GM11168 (cell line): ENCODE measurements around the gene STK17A.

Source experiments
- in situ Hi-C: fragments of 300-500 bp; cut with MboI; formaldehyde crosslinking; loops from one replicate; pipeline ENCODE4 v1.12.0; 2022; ENCODE audit warnings: low sequenced_read_pairs; ENCODE audit not compliant: unreplicated experiment

STK17A gene

DNA sequence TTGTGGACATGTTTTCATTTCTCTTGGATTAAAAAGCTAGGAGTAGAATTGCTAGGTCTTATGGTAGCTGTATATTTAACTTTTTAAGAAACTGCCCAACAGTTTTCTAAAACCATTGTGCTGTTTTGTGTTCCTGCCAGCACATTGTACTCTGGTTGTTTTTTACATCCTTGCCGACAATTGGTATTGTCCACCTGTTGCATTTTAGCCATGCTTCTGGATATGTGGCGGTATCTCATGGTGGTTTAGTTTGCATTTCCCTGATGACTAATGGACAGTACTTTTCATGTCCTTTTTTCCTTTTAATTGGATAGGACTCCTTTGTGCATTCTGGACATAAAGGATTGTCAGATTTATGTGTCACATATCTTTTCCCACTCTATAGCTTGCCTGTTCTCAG is 45.5 kb downstream of the STK17A start:
- in situ Hi-C loops: no loop called here

DNA sequence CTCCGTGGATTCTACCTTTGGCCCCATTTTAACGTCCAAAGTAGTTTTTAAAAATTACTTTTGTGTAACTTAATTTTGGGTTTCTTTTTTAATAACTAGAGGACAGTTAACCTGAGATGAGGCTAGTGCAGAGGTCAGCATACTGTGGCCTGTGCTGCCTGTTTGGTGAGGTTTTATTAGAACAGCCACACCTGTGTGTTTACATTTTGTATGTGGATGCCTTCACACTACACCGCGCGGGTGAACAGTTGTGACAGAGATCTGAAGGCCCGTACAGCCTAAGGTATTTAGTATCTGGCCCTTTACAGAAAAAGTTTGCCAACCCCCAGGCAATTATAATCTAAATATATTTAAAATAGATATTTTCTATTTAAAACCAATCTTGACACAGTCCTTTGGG is 46.9 kb downstream of the STK17A start:
- in situ Hi-C loops: no loop called here

DNA sequence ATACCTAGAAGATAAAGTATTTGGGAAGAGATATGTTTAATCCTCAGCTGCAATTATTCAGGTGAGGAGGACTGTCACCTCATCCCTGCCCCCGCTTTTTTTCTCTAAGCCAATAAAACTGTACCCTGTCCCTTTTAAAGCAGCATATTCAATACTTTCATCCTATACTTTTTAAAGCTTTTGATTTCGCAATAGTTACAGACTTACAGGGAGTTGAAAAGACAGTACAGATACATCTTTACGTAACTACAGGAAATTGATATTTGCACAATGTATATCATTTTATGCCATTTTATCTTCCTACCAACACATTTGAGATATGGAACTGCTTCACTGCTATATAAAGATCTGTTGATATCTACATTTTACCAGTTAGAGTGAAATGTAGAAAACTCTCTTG is 47.6 kb downstream of the STK17A start:
- in situ Hi-C loops: no loop called here

DNA sequence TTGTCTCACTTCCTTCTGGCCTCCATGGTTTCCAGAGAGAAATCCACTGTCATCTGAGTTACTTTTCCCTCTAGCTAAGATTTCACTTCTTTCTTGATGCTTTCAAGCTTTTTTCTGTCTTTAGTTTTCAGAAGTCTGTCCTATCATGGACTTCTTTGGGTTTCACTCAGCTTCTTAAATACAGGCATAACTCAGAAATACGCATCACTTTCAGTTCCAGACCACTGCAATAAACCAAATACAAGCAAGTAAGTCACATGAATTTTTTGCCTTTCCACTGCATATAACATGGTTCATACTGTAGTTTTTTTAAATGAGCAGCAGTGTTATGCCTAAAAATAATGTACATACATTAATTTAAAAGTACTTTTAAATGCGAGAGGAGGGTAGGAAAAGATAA is 48.7 kb downstream of the STK17A start:
- in situ Hi-C loops: no loop called here

DNA sequence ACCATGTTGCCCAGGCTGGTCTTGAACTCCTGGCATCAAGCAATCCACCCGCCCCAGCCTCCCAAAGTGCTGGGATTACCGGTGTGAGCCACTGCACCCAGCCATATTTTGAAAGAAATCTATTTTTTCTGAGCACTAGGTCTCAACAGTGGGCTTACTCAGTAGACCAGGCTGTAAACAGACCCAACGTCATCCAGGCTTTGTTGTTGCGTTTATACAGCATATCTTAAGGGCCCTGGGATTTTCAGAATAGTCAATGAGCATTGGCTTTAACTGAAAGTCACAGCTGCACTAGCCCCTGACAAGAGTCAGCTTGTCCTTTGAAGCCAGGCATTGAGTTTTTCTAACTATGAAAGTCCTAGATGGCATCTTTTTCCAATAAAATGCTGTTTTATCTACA is 49.8 kb downstream of the STK17A start:
- in situ Hi-C loops: no loop called here

DNA sequence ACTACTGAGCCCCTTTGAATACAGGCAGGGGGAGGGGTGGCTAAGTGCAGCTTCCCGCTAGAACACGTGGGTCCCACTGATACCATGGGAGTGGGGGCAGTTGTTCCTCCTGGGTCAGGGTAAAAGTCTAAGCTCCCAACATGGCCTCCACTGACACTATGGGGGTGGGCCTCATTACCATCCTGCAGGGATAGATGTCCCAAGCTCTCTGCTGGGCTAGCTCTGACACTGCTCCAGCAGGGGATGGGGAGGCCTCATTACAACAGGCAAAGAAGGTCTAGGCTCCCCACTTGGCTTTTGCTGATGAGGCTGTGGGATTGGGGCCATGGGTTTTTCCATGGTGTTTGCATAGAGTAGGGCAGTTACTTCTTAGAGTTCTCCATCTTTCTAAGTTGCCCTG is 51.5 kb downstream of the STK17A start:
- in situ Hi-C loops: no loop called here

DNA sequence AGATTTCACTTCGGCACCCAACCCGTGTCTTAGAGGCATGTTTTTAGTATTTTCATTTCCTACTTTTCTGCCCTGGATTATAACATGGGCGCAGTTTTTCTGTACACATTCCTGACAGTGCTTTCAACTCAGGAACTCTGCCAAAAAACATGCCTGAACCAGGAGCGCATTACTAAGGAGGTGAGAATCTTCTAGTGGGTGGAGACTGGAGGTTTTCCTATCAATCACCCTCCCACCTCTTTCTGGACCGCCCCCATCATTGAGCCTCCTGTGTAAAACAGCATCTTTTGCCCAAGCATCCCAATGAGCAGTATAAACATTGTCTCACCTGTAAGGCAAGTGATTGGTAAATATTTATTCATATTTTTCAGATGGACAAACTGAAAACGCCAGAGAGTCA is 53.2 kb downstream of the STK17A start:
- in situ Hi-C loops: no loop called here

DNA sequence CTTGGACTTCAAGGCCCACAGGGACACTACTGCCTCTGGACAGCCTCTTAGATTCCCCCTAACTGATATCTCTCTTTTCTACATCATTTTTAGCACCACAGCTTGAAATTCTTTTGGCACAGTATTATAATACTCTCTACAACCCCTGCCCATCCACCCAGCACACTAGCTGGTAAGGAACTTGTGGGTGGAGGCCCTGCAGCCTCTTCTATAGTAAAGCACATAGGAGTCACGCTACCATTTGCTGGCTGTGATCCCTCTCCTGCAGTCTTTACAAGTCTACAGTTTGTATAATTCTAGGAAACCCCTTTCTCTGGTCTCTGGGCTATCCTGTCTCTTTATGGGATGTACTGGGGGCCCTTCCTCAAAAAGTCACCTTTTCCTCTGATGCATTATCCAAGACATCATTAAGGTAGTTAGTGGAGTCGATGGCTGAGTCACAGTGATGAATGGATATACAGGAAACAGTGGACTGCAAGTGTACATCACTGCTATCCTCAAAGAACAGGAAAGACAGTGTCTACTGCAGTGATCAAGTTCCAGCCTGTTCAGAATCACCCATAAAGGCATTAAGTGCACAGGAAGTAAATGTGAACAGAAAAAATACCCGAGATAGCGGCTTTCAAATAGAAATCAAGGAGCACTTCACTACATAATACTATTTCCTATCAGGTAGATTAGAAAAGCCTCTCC is 54.4 kb downstream of the STK17A start:
- in situ Hi-C loops: no loop called here

DNA sequence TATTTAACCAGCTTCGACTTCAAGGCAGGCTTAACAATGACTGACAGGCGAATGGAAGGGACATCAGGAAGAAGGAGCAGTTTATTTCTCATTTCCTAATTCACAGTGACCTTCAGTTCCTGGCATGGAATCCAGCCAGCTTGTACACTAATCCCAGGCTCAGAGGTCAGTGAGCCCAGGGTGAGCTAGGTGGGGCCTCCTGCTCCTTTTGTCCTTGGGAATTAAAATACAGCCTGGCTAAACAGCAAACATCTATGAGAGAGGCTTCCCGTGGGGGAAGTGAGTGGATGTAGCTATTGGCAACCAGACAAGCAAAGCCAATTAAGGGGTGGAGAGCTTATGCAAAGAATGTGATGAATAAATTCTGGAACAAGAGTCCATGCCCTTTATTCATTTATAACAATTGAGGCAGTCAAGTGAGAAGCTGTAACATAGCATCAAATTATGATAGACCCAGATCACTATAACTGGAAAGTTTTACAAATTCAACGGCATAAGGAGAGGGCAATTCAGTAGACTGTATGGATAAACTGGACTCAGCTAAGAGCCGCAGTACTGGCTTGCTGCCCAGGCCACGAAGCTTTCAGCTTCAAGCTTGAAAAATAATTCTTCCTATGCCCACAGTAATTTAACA is 57.1 kb downstream of the STK17A start:
- in situ Hi-C loops: no loop called here

DNA sequence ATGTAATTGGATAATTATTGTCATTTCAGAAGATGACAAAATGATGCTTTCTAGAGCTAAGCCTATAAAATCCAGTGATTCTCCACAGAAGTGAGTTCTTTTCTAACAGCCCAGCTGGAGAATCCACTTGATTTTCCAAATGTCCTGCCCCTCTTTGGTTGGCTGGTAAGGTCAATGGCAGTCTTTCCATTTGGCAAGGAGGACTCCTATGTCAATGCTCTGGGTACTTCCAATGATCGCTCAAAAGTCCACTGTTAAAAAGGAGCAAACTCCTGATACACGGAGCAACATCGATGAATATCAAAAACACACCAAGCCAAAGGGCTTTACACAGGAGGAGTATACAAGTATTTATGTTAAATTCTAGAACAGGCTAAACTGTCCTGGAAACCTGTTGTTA is 57.8 kb downstream of the STK17A start:
- in situ Hi-C loops: no loop called here

DNA sequence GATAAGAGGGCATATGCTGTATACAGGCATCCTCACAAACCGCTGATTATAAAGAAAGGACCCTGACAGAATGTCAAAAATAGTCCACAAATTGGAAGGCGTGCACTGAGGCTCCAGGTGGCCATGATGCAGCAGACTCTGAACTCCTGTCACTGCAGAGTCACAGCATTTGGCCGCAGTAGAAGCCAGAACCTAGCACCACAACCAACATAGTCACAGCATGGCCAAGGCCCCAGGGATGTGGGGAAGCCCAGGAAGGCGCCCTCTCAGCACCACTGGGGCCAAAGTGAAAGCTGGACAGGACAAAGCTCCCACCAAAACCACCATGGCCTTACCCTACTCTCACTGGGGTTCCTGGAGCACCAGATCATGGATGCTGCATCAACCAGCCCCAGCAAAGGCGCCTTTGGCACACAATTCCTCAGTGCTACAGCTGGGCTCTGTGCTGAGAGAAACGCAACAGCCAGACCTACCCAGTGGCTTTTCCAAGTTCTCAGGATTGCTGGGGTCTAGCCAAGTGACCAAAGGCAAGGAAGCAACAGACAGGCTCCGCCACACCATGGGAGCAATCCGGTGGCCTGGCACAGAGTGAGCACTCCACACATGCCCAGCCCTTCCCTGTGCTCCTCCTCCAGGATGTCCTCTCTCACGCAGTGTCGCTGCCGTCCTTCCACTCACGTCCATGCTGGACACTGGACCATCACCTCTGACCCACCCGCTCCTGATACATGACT is 60.2 kb downstream of the STK17A start:
- in situ Hi-C loops: no loop called here

DNA sequence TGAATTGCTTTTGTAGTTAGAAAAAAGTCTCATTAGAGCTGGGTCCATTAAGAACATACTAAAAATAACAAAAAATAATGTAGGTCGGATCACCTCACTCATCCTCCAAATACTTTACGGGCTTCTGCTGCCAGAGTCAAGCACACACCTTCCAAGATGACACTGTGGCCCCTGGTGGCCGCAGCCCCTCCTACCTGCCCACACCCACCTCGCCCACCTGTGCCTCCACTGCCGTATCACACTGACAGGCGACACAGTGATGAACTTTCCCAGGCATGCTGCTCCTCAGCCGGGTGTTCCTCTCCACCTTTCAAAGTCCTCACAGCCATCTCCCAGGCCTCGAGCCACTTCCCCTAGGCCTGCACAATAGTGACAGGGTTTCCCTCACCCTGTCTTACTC is 60.9 kb downstream of the STK17A start:
- in situ Hi-C loops: no loop called here

DNA sequence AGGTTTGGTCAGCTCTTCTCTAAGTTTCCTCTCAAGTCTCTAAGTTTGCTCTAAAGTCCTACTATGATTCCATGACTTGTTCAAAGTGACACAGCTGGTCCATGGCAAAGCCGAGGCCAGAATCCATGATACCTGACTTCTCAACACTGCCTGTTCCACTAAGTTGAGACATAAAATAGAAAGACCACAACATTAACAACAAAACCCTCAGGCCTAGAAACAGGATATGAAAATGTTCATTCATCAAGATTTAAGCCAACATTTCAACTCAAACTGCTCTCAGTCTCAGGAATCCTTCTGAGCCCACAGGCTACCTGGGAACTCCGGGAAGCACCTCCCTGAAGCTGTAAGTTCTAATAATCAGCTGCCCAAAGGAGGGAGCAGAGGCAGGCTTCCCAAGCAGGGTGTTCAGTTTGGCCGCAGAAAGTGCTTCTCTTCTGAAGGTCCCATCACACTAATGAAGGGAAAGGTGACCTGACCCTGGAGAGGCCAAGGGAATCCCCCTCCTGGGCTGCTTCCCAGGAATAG is 62.9 kb downstream of the STK17A start:
- in situ Hi-C loops: no loop called here

DNA sequence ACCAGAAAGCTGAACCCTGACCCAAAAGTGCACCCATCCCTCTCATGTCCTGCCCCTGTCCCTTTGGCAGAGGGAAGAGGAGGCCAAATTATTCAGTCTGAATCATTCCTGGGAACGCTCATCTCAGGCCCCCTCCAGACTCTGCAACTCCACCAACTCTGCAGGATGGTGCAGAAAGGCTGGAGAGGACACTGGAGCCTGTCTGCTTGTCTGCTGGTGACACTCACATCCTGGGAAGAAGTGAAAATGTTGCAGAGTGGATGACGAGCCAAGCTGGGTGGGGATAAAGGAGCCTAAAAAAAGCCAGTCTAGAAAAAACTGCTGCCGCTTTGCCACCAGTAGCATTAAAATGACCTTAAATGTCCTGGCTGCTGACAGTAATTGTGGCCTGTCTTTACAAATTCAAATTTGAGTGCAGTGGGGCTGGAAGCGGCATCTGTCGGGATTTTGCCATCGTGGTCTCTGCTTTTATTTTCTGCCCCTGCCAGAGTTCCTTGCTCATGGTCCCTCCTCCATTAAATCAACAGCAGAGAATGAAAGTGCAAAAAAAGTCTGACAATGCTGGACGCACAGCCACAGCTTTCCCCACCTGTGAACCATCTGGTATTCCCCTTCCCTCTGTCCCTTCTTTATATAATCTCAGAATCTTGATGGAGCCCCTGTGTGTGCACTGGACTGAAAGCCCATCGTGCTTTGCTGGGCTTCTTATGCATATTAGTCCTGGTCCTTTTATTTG is 63.9 kb downstream of the STK17A start:
- in situ Hi-C loops: no loop called here

DNA sequence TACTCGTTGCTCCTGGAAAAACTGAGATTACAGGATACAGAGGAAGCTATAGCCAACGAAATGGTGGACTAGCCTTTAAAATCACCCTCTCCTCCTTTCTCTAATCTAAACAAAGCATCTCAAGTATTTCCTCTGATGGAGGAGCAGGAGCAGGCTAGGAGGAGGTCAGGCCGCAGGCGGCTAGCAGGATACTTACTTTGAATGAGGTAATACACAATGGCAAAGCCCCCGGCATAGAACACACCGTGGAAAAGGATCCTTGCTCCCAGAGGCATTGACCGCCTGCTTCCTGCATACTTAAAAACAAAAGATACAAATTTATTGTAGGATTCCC is 64.4 kb downstream of the STK17A start:
- in situ Hi-C loops: no loop called here

DNA sequence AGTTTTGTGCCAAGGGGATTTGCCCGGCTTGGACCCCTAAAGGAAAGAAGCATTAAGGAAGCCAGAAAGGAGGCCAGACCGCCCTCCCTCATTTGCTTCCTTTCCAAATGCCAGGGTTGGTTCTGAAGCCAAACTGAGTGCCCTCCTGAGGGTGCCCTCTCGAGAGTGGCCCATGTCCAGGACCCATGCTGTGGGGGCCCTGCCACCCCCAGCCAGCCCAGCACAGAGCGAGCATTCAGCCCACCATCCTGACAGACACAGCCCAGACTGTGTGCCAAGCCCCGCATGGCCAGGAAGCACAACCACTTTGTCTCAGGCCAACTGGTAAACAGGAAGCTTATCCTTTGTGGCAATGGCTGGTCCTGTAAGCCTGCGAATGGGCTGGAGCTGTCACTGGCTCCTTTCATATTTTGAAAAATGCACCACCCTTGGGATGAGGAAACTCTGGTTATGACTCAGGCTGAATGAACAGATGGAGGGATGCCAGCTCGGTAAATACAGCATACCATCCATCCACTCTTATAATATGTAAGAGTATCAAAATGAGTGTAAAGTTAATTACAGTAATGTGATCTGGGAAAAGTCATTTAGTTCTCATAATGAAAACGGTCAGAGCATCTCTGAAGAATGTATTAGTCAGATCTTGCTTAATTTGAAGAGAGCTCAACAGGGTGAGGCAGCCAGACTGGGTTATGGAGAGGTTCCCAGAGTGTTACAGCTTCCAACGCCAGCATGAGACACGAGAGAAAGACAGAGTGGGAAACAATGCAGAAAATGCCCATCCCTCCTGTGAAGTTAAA is 65.0 kb downstream of the STK17A start:
- in situ Hi-C loops: no loop called here

DNA sequence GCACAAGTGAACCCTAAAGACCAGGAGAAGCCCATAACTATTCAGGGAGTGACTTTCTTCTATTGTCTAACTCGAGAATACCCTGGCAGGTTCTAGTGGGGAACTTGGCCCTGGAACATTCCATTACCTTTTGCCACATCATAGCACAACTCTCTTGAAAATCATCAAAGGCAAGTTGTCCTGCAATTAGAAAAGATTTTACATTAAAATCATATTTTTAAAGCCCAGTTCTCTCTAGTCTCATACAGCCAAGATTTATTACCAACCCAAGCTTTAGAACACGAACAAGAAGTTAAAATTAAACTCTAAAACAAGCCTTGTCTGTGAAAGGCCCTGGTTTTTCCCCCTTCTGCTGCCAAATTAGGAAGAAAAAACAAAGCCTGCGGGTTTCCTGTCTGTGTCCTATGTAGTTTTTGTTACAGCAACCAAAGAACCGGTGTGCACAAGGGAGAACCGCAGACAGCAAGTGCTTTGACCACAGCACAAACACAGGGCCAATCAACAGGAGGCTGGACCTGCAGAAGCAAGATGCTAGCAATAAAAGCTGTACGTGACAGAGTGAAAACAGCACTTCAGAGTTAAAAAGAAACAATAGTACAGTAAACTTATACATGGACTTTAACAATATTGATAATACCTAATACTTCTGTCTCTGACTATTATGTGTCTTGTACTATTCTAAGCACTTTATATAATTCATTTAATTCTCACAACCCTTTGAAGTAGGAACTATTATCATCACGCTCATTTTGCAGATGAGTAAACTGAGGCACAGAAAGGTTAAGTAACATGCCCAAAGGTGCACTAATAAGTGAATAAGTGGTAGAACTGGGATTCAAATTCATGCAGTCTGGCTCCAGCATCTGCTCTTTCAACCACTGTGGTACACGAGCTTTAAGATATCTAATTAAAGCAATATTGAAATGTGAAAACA is 65.8 kb downstream of the STK17A start:
- in situ Hi-C loops: no loop called here

DNA sequence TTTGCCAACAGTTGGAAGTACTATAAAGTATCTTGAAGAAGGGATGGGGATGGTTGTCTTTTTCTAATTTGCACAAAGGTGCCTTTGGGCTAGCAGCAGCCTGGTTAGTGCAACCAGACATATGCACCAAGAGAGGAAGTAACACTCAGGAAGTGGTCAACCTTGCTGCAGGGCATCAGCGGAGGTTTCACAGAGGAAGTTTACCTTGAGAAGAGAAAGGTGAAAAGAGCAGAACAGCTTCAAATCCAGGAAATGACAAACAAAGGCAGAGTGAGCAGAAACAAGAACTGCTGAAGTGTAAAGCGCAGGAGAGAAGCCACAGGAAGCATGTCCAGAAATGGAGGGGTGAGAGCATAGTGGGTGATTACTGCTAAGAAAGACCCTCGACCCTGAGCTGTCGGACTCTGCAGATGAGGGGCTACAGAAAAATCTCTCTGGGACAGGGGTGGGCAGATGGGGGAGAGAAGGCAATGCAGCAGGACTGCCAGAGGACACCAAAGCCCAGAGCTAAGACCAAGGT is 66.9 kb downstream of the STK17A start:
- in situ Hi-C loops: no loop called here
